GM23248 (cell line): ENCODE measurements around the gene E2F4. TPM values are rescaled to one million over a fixed set of nuclear protein-coding genes. Genes with fewer than 3 reads are reported as not detected.

Experiments
- DNase-seq: peaks from one replicate; pipeline ENCODE4 v3.0.0-alpha.2; 2015
- H2AFZ ChIP-seq: fragments of 200-600 bp; sonication (generic); 2 replicates; pipeline ENCODE4 v1.6.1; 2016; ENCODE audit warnings: antibody characterized with exemption
- H3F3A ChIP-seq: fragments of 200-600 bp; sonication (generic); 2 replicates; pipeline ENCODE4 v1.6.1; 2016; ENCODE audit warnings: mild to moderate bottlenecking, antibody characterized with exemption, mixed run types; ENCODE audit not compliant: insufficient read depth
- H3K27ac ChIP-seq: fragments of 200-600 bp; sonication (generic); 2 replicates; pipeline ENCODE4 v1.5.1; 2016; ENCODE audit warnings: mild to moderate bottlenecking
- H3K27me3 ChIP-seq: fragments of 200-600 bp; sonication (generic); replicated peaks from 2 replicates; pipeline ENCODE4 v1.6.1; 2016; ENCODE audit warnings: mild to moderate bottlenecking; ENCODE audit not compliant: insufficient read depth
- H3K36me3 ChIP-seq: fragments of 200-600 bp; sonication (generic); 2 replicates; pipeline ENCODE4 v1.6.1; 2016; ENCODE audit warnings: low read depth, mild to moderate bottlenecking
- H3K4me1 ChIP-seq: fragments of 200-600 bp; sonication (generic); 2 replicates; pipeline ENCODE4 v1.6.1; 2016; ENCODE audit warnings: mild to moderate bottlenecking; ENCODE audit not compliant: insufficient read depth
- H3K4me2 ChIP-seq: fragments of 200-600 bp; sonication (generic); one replicate; pipeline ENCODE4 v1.6.1; 2016; ENCODE audit warnings: mild to moderate bottlenecking; ENCODE audit not compliant: unreplicated experiment
- H3K4me3 ChIP-seq: fragments of 200-600 bp; sonication (generic); 2 replicates; pipeline ENCODE4 v1.5.1; 2016; ENCODE audit warnings: mild to moderate bottlenecking
- H3K79me2 ChIP-seq: fragments of 200-600 bp; sonication (generic); 2 replicates; pipeline ENCODE4 v1.6.1; 2016; ENCODE audit warnings: mild to moderate bottlenecking; ENCODE audit not compliant: insufficient read depth
- H3K9ac ChIP-seq: fragments of 200-600 bp; sonication (generic); 2 replicates; pipeline ENCODE4 v1.6.1; 2016; ENCODE audit warnings: mild to moderate bottlenecking
- H3K9me2 ChIP-seq: fragments of 200-600 bp; sonication (generic); 2 replicates; pipeline ENCODE4 v1.6.1; 2016; ENCODE audit warnings: mixed run types, mild to moderate bottlenecking, moderate library complexity; ENCODE audit not compliant: insufficient read depth
- H3K9me3 ChIP-seq: fragments of 200-600 bp; sonication (generic); one replicate; pipeline ENCODE4 v1.6.1; 2017; ENCODE audit warnings: low read depth
- H4K20me1 ChIP-seq: fragments of 200-600 bp; sonication (generic); 2 replicates; pipeline ENCODE4 v1.6.0; 2016; ENCODE audit not compliant: insufficient read depth
- EZH2 ChIP-seq: fragments of 200-600 bp; sonication (generic); IDR thresholded peaks from 2 replicates; pipeline ENCODE4 v1.6.1; 2018; ENCODE audit warnings: antibody characterized with exemption, mild to moderate bottlenecking; ENCODE audit not compliant: insufficient read depth, poor library complexity, severe bottlenecking
- EZH2phosphoT487 ChIP-seq: fragments of 200-600 bp; sonication (generic); IDR thresholded peaks from 2 replicates; pipeline ENCODE4 v1.6.1; 2018; ENCODE audit warnings: antibody characterized with exemption, moderate library complexity, mild to moderate bottlenecking, low read depth; ENCODE audit not compliant: insufficient read depth
- WGBS, 2 experiments: methylation state at CpG; one replicate each; pipeline ENCODE4 v1.1.6; 2015 to 2017; ENCODE audit warnings: low lambda C conversion rate in 2 of 2, low coverage in 1 of 2; ENCODE audit errors: missing lambda C conversion rate in 2 of 2; 5-methylcytosine and 5-hydroxymethylcytosine counted together
- in situ Hi-C: fragments of 300-500 bp; cut with MboI; formaldehyde crosslinking; loops from 2 replicates; pipeline ENCODE4 v1.15.0; 2020
- polyA plus RNA-seq: library from polyadenylated mRNA; unstranded; fragments of >200 nt; fragmentation: Nextera tagmentation; extraction: Ambion mirVana; gene quantifications from 2 replicates; pipeline ENCODE4 v1.2.1, GENCODE V29; 2016
- total RNA-seq: library from RNA; depleted of rRNA; stranded (reverse); fragments of >200 nt; shearing (Covaris generic); gene quantifications from 2 replicates; pipeline ENCODE4 v1.2.3, GENCODE V29; 2014

The E2F4 gene
- total and polyA plus RNA-seq, 2 experiments from 2014 or later = 50.0 to 82.0 TPM

DNA sequence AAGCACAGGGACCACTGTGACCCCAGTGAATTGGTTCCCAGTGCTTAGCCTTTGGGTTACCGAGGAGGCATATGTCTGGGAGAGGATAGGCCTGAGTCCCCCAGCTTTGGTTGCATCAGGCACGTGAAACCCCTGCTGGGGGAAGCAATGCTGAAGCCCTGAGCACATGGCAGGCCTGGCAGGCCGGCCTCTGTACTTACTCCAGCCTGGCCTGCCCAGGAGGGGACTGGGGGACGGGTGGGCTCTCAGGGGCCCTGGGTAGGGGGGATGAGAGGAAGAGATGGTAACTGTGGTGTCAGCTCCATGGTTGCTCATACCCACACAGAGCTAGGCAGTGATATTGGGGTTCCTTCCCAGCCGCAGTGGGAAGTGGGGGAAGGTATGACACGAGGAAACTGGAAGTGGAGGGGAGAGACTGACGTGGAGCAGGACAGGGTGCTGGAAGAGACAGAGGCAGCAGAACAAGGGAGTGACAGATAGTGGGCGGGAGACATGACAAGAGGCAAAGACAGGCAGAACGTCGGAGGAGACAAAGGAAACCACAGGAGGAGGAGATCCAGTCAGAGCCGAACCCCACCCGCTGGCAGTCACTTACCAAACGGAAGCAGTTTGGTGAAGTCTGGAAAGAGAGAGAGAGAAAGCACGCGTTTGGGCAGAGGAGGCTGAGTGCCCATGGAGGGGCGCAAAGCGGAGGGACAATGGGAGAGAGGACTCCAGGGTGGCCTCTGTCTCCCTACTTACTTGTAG, 44.0 kb downstream of the E2F4 start:
- H3K79me2 ChIP-seq = peaks cover 11% of the 10 kb centered on the region
- H3K36me3 ChIP-seq = no peaks in the 10 kb centered on the region
- DNase-seq = peak; percentile 36
- no peaks in the 10 kb centered on the region for H3K27me3 ChIP-seq
- no peaks in the 10 kb centered on the region for H4K20me1 ChIP-seq
- no peaks in the 10 kb centered on the region for H3K9me2 ChIP-seq
- no peak overlapping the region for H3K27ac ChIP-seq
- H3K9me3 ChIP-seq = no peaks in the 10 kb centered on the region
- no peak overlapping the region for H3K4me3 ChIP-seq
- 76 to 87% methylated on average over 16 to 17 of the region's 17 CpGs for WGBS, 2 experiments
- no peak overlapping the region for H2AFZ ChIP-seq
- H3K4me2 ChIP-seq = no peak overlapping the region
- peaks cover 12% of the 10 kb centered on the region for H3K4me1 ChIP-seq
- in situ Hi-C loops = no loop called here
- peaks cover 12% of the 10 kb centered on the region; the same call in 1 of the 2 replicates for H3F3A ChIP-seq
- H3K9ac ChIP-seq = no peak overlapping the region
- TF ChIP-seq EZH2phosphoT487 (no peak), EZH2 (no peak)

DNA sequence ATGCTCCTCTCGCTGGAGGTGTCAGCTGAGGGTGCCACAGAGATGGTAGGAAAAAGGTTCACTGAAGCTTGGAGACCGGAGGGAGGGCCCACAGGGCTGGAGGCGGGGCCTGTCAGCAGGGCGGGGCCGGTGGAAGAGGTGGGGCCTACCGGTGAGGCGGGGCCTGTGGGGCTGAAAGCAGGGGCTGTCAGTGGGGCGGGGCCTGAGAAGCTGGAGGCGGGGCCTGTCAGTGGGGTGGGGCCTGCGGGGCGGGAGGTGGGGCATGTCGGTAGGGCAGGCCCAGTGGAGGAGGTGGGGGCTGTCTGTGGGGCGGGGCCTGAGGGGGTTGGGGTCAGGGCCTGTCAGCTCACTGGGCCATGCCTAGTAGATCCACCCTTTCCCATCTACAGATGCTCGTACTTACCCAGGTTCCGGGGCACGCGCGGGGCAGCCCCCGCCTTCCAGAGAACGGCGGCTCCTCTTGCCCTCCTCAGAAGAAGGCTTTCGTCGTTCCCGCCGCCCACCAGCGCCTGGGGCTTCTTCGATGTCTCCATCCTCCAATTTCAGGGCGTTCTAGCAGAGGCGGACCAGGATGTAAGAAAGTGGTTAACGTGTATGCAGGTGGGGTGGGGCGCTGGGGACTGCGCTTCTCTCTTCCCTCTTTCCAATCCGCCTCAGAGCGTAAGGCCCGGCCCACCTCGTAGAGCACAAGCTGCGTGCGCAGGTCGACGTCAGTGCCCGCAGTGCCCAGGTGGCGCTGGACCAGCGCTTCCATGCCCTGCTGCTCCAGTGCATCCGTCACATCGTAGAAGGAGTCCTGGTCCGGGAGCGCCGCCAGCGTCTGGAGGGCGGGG, 44.8 kb downstream of the E2F4 start:
- Histone ChIP-seq H3K4me2 (no peak overlapping the region), H3K9ac (no peak overlapping the region), H3K36me3 (no peaks in the 10 kb centered on the region), H2AFZ (no peak overlapping the region), H3F3A (peaks cover 19% of the 10 kb centered on the region), H3K79me2 (peaks cover 11% of the 10 kb centered on the region), H3K27ac (no peak overlapping the region), H4K20me1 (no peaks in the 10 kb centered on the region), H3K9me3 (no peaks in the 10 kb centered on the region), H3K4me3 (no peak overlapping the region), H3K27me3 (no peaks in the 10 kb centered on the region), H3K4me1 (peaks cover 19% of the 10 kb centered on the region), H3K9me2 (no peaks in the 10 kb centered on the region)
- peak; percentile 84 for DNase-seq
- WGBS, 2 experiments = 79 to 90% methylated on average over 38 to 50 of the region's 50 CpGs
- in situ Hi-C loops = no loop called here
- TF ChIP-seq EZH2phosphoT487 = no peak
- no peak for TF ChIP-seq EZH2

DNA sequence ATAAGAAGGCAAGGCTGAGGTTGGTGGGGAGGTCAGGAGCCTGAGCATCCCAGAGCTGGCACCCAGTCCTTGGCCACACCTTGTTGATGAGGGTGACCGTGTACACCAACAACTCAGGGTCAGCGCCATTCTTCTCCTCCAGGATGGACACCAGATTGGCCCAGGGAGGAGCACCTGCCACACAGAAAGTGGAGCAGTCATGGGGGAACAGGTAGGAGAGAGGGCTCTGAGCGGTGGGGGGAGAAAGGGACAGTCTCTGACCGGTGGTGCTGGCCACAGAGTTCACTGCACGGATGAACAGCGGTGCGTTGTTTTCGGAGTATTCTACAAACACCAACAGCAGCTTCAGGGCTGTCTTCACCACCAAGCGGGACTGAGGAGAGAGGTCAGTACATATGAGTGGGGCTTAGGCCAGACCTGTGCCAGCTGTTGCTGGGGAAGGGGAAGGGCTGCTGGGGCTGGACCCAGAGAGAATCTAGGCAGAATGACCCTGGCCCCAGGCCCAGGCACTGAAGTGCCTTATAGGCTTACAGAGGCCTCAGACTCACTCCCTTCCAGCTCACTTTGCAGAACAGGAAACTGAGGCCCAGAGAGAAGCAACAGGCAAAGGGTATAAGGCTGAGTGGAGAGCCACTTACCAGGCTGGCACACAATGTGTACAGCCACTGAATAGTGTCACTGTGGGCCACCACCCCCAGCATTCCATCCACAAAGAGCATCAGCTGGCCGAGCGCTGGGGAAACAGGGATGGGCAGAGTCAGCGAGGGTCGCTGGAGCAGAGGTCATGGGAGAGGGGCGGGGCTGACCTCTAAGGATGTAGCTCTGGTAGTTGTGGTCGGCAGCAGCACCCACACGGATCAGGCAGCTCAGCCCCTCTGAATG, 45.7 kb downstream of the E2F4 start:
- in situ Hi-C loops = no loop called here
- H3K79me2 ChIP-seq = peaks cover 20% of the 10 kb centered on the region
- 92% methylated on average over 15 to 16 of the region's 16 CpGs for WGBS, 2 experiments

DNA sequence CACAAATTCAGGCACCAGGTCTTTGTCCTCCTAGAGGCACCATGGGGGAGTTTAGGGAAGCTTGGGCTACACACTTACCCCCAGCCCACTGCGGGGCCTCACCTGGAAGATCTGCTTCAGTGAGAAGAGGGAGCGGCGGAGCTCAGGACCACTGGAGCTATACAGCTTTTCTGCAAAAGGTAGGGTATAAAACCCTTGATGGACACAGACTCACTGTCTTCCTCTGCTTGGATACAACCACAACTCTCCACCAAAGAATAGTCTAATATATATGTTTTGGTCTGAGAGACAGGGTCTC, 46.3 kb downstream of the E2F4 start:
- no peak overlapping the region for H3K9ac ChIP-seq
- H3K9me2 ChIP-seq = no peaks in the 10 kb centered on the region
- TF ChIP-seq EZH2 = no peak
- TF ChIP-seq EZH2phosphoT487 = no peak
- H3K36me3 ChIP-seq = no peaks in the 10 kb centered on the region
- no peak for DNase-seq
- whole genome bisulfite sequencing, 2 experiments = 97 to 100% methylated on average over 3 of the region's 3 CpGs
- no peak overlapping the region for H3K27ac ChIP-seq
- H3K4me2 ChIP-seq = no peak overlapping the region
- no peak overlapping the region for H2AFZ ChIP-seq
- H3F3A ChIP-seq = peaks cover 30% of the 10 kb centered on the region
- peaks cover 26% of the 10 kb centered on the region for H3K79me2 ChIP-seq
- in situ Hi-C loops = no loop called here
- H3K4me3 ChIP-seq = no peak overlapping the region
- no peaks in the 10 kb centered on the region for H3K9me3 ChIP-seq
- no peaks in the 10 kb centered on the region for H4K20me1 ChIP-seq
- H3K27me3 ChIP-seq = no peaks in the 10 kb centered on the region
- H3K4me1 ChIP-seq = peaks cover 32% of the 10 kb centered on the region

More for the DNA sequence above, 45.7 kb downstream of the E2F4 start:
- no peak overlapping the region for H3K4me2 ChIP-seq
- no peak overlapping the region for H3K27ac ChIP-seq
- H2AFZ ChIP-seq = no peak overlapping the region
- TF ChIP-seq EZH2 (no peak), EZH2phosphoT487 (no peak)
- no peaks in the 10 kb centered on the region for H3K9me3 ChIP-seq
- no peak for DNase-seq
- no peaks in the 10 kb centered on the region for H4K20me1 ChIP-seq
- H3K36me3 ChIP-seq = no peaks in the 10 kb centered on the region
- peaks cover 28% of the 10 kb centered on the region for H3K4me1 ChIP-seq
- H3K4me3 ChIP-seq = no peak overlapping the region
- H3K27me3 ChIP-seq = no peaks in the 10 kb centered on the region
- H3K9me2 ChIP-seq = no peaks in the 10 kb centered on the region
- H3K9ac ChIP-seq = no peak overlapping the region
- H3F3A ChIP-seq = peaks cover 27% of the 10 kb centered on the region
